Glutamatergic neuron (in vitro differentiated cells): Measurements from ENCODE around the gene PHF23. TPM values are rescaled to one million over a fixed set of nuclear protein-coding genes. Genes with fewer than 3 reads are reported as not detected.
A peak's percentile ranks its signal among the peaks of the same experiment; 100 is the strongest.

Experiments
- DNase-seq: peaks from one replicate; pipeline ENCODE4 v3.0.0; 2022
- H3K27ac Mint-ChIP-seq: one replicate; pipeline ENCODE4 v1.8.0; 2020; ENCODE audit warnings: mild to moderate bottlenecking, mixed read lengths, inconsistent platforms; ENCODE audit not compliant: unreplicated experiment
- H3K27me3 Mint-ChIP-seq: one replicate; pipeline ENCODE4 v1.8.0; 2020; ENCODE audit warnings: mild to moderate bottlenecking, moderate library complexity, mixed read lengths, inconsistent platforms; ENCODE audit not compliant: unreplicated experiment
- H3K36me3 Mint-ChIP-seq: one replicate; pipeline ENCODE4 v1.8.0; 2020; ENCODE audit warnings: mild to moderate bottlenecking, mixed read lengths, inconsistent platforms; ENCODE audit not compliant: unreplicated experiment
- H3K4me1 Mint-ChIP-seq: one replicate; pipeline ENCODE4 v1.8.0; 2020; ENCODE audit warnings: mild to moderate bottlenecking, low read depth, mixed read lengths, inconsistent platforms; ENCODE audit not compliant: unreplicated experiment
- H3K4me3 Mint-ChIP-seq: one replicate; pipeline ENCODE4 v1.8.0; 2020; ENCODE audit warnings: mild to moderate bottlenecking, mixed read lengths, inconsistent platforms; ENCODE audit not compliant: unreplicated experiment
- H3K9me3 Mint-ChIP-seq: one replicate; pipeline ENCODE4 v1.8.0; 2020; ENCODE audit warnings: mild to moderate bottlenecking, moderate library complexity, mixed read lengths, inconsistent platforms; ENCODE audit not compliant: unreplicated experiment
- total RNA-seq: library from RNA; stranded (reverse); fragmentation: NEBNext Ultra II Directional; extraction: Animal tissue kit (Norgen Biotek cat#: 25700); gene quantifications from one replicate; pipeline ENCODE4 v1.2.1, GENCODE V29; 2021; ENCODE audit not compliant: unreplicated experiment
- TF ChIP-seq, protein P1 (sequence below): fragments of 200-600 bp; sonication (generic); IDR thresholded peaks from one replicate; pipeline ENCODE4 v1.5.0; 2021; ENCODE audit not compliant: partially characterized antibody, unreplicated experiment

Gene PHF23
- total RNA-seq, 1 donor from 2014 or later: 72.3 TPM

DNA sequence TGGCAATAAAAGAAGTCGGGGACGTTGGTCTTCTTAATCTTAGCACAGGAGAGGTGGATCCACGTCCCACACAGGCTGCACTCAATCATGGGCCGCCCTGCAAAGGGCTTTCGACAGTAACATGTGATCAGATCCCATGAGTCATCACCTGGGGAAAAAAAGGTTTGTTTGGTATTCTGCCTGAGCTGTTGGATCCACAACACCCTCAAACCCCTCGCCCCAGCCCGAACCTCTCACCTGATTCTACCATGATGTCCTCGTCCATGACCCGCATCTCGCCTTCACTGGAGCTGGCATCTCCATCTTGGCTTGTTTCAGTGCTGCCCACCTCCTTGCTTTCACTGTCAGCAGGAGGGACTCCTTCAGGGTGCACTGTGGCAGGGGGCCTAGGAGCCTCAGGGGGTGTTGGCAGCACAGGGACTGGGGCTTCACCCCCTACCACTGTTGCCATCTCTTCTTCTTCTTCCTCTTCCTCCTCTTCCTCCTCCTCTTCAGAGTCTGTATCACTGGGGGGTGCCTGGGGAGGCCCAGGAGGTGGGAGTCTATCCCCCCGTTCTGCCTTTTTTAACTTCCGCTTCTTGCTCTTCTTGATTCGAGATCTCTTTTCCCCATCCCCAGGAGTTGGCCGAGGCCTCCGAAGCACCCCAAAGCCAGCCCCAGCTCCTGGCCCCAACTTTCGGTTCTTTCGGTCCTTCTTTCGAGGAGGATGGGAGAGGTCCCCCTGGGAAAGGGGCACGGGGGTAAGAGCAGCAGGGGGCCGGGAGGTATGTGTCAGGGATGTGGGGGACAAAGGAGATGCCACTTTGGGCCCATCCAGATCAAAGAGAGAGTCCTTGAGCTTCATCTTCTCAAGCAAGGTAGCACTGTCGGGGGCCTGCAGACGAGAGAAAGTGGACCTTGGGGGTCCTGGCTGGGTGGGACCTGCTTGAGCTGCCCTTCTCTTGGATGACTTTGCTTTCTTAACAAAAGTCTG, 3.3 kb downstream of the PHF23 start:
- Mint-ChIP-seq H3K4me1 (peaks cover 29% of the 10 kb centered on the region), H3K36me3 (peaks cover 9% of the 10 kb centered on the region), H3K27me3 (peaks cover 26% of the 10 kb centered on the region), H3K27ac (no peak overlapping the region), H3K9me3 (peaks cover 30% of the 10 kb centered on the region), H3K4me3 (peak overlapping the region; percentile 87)
- DNase-seq: no peak
- TF ChIP-seq, protein P1, sequence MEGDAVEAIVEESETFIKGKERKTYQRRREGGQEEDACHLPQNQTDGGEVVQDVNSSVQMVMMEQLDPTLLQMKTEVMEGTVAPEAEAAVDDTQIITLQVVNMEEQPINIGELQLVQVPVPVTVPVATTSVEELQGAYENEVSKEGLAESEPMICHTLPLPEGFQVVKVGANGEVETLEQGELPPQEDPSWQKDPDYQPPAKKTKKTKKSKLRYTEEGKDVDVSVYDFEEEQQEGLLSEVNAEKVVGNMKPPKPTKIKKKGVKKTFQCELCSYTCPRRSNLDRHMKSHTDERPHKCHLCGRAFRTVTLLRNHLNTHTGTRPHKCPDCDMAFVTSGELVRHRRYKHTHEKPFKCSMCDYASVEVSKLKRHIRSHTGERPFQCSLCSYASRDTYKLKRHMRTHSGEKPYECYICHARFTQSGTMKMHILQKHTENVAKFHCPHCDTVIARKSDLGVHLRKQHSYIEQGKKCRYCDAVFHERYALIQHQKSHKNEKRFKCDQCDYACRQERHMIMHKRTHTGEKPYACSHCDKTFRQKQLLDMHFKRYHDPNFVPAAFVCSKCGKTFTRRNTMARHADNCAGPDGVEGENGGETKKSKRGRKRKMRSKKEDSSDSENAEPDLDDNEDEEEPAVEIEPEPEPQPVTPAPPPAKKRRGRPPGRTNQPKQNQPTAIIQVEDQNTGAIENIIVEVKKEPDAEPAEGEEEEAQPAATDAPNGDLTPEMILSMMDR: no peak

GRCh38 chr17:7234083-7234951, 4.9 kb downstream of the PHF23 start, which contains the start of gene DVL2:
Gene DVL2, minus strand, starts transcription at chr17:7234517. Its CDS starts 255 bp downstream, at chr17:7234262.
- H3K4me1 Mint-ChIP-seq: peaks cover 24% of the 10 kb centered on the region
- H3K4me3 Mint-ChIP-seq: peak within 1 kb of the TSS; percentile 92
- H3K36me3 Mint-ChIP-seq: peaks cover 6% of the 10 kb centered on the region
- H3K27ac Mint-ChIP-seq: peak within 1 kb of the TSS; percentile 89
- peak; percentile 94 for DNase-seq
- peaks cover 26% of the 10 kb centered on the region for H3K27me3 Mint-ChIP-seq
- TF ChIP-seq, protein P1: no peak
- H3K9me3 Mint-ChIP-seq: peaks cover 22% of the 10 kb centered on the region

- DNase-seq: no peak
- Mint-ChIP-seq H3K9me3 (peaks cover 20% of the 10 kb centered on the region), H3K4me3 (peak overlapping the region; percentile 92), H3K27me3 (peaks cover 26% of the 10 kb centered on the region), H3K4me1 (peaks cover 24% of the 10 kb centered on the region), H3K27ac (peak overlapping the region; percentile 81), H3K36me3 (peaks cover 6% of the 10 kb centered on the region)
- TF ChIP-seq, protein P1: no peak
These were observed 5.6 kb downstream of the PHF23 start for GRCh38 chr17:7233701-7234082.

DNA sequence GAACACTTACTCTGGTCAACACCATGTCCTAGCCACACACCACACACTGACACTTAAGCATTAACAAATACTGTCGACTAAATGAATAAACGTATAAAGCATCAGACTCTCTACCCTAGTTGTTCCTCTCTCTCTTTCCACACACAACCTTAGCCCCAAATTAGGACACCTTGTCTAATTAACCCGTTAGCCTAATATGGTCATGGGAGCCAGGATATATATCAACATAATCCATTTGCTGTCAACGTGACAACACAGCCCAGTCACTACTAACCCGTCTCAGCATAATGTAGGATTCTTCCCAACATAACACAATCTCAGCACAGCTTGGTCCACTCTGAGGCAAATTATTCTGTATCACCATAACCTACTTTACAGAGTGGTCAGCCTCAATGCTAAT, 7.1 kb downstream of the PHF23 start:
- H3K36me3 Mint-ChIP-seq: peaks cover 5% of the 10 kb centered on the region
- H3K9me3 Mint-ChIP-seq: peaks cover 17% of the 10 kb centered on the region

More for the DNA sequence above, 7.1 kb downstream of the PHF23 start:
- no peak for DNase-seq
- H3K27ac Mint-ChIP-seq: peak overlapping the region; percentile 18
- peaks cover 27% of the 10 kb centered on the region for H3K27me3 Mint-ChIP-seq
- TF ChIP-seq, protein P1: no peak
- peaks cover 21% of the 10 kb centered on the region for H3K4me1 Mint-ChIP-seq
- H3K4me3 Mint-ChIP-seq: peak overlapping the region; percentile 72
